Panc1 (cell line): ENCODE measurements around the gene TMEM156. TPM values are rescaled to one million over a fixed set of nuclear protein-coding genes. Genes with fewer than 3 reads are reported as not detected.

Experiments used
- ATAC-seq: fragments of 200-7000 bp; cut with Tn5 transposase; 2 replicates; pipeline ENCODE4 v1.9.1; 2020; ENCODE audit warnings: mild to moderate bottlenecking, moderate library complexity
- BruUV-seq: library from RNA; stranded (reverse); fragments of 400-500 nt; replicated peaks from 2 replicates; lab custom pipeline; 2021; lab: Mats Ljungman, UMichigan
- CTCF ChIA-PET: fragments of 300-600 bp; sonication (Branson Sonifier 250); formaldehyde crosslinking; loops from one replicate; lab custom pipeline; 2022; ENCODE audit warnings: antibody characterized with exemption; lab: Charles Lee
- POLR2A ChIA-PET: fragments of 300-600 bp; sonication (Branson Sonifier 250); formaldehyde crosslinking; loops from one replicate; lab custom pipeline; 2022; ENCODE audit warnings: antibody characterized with exemption; lab: Charles Lee
- DNase-seq: peaks from one replicate; pipeline ENCODE4 v3.0.0-alpha.2; 2010; ENCODE audit warnings: low read depth, low spot score
- H3K27ac ChIP-seq: 2 replicates; pipeline ENCODE4 v1.5.1; 2011; ENCODE audit warnings: mild to moderate bottlenecking, low read length, inconsistent platforms
- H3K27me3 ChIP-seq: fragments of 200-500 bp; sonication (Bioruptor generic); 2 replicates; pipeline ENCODE4 v1.6.0; 2014; ENCODE audit warnings: low read length, inconsistent platforms; ENCODE audit not compliant: control insufficient read depth, insufficient read depth
- H3K36me3 ChIP-seq: fragments of 200-500 bp; sonication (Bioruptor generic); 2 replicates; pipeline ENCODE4 v1.5.1; 2014; ENCODE audit warnings: inconsistent platforms, mild to moderate bottlenecking, low read length, moderate library complexity; ENCODE audit not compliant: control insufficient read depth, insufficient read depth
- H3K4me1 ChIP-seq: 2 replicates; pipeline ENCODE4 v1.5.1; 2011; ENCODE audit warnings: inconsistent platforms, mild to moderate bottlenecking, low read length, moderate library complexity; ENCODE audit not compliant: control insufficient read depth, insufficient read depth
- H3K4me3 ChIP-seq, 2 experiments: 2 replicates each; pipeline ENCODE4 v1.5.1; 2011 to 2012; ENCODE audit warnings: low read depth in 2 of 2, low read length in 2 of 2, mild to moderate bottlenecking in 2 of 2, inconsistent platforms in 1 of 2, moderate library complexity in 1 of 2
- H3K9me3 ChIP-seq: fragments of 200-500 bp; sonication (Bioruptor generic); 2 replicates; pipeline ENCODE4 v1.5.1; 2014; ENCODE audit warnings: low read depth, mild to moderate bottlenecking, inconsistent platforms, low read length, moderate library complexity; ENCODE audit not compliant: control insufficient read depth, insufficient read depth
- POLR2AphosphoS5 ChIP-seq: IDR thresholded peaks from 2 replicates; pipeline ENCODE4 v1.6.1; 2012; ENCODE audit warnings: mild to moderate bottlenecking, low read depth, low read length, moderate library complexity
- SIN3A ChIP-seq: IDR thresholded peaks from 2 replicates; pipeline ENCODE4 v1.6.1; 2012; ENCODE audit warnings: low read depth, mild to moderate bottlenecking, low read length, moderate library complexity, borderline replicate concordance; ENCODE audit not compliant: insufficient read depth
- TCF7L2 ChIP-seq: IDR thresholded peaks from 2 replicates; pipeline ENCODE4 v1.6.1; 2011; ENCODE audit warnings: mild to moderate bottlenecking, low read depth, low read length, inconsistent platforms
- in situ Hi-C: cut with HindIII; loops from 2 replicates; pipeline ENCODE4 v1.10.0; 2016; ENCODE audit warnings: low sequenced_read_pairs, low pct_unique_long_range_greater_than_20kb
- intact Hi-C: fragments of 100-400 bp; cut with micrococcal nuclease; formaldehyde crosslinking; loops from one replicate; pipeline ENCODE4 v1.10.0; 2022; ENCODE audit not compliant: unreplicated experiment
- total RNA-seq: library from RNA; stranded (reverse); gene quantifications from one replicate; pipeline ENCODE4 v1.2.1, GENCODE V29; 2021; ENCODE audit not compliant: unreplicated experiment
- TF ChIP-seq, protein P1 (sequence below): fragments of 450-650 bp; IDR thresholded peaks from 2 replicates; pipeline ENCODE4 v1.5.1; 2017; ENCODE audit warnings: mild to moderate bottlenecking
- TF ChIP-seq, protein P2 (sequence below), 2 experiments: IDR thresholded peaks; 2 replicates each; pipeline ENCODE4 v1.6.1; 2011 to 2012; ENCODE audit warnings: low read depth in 2 of 2, control low read depth in 1 of 2, low read length in 1 of 2, mild to moderate bottlenecking in 1 of 2, moderate library complexity in 1 of 2; ENCODE audit not compliant: insufficient read depth in 1 of 2

Gene TMEM156
- total RNA-seq, 1 experiment from 2014 or later, result 5.8 TPM

DNA sequence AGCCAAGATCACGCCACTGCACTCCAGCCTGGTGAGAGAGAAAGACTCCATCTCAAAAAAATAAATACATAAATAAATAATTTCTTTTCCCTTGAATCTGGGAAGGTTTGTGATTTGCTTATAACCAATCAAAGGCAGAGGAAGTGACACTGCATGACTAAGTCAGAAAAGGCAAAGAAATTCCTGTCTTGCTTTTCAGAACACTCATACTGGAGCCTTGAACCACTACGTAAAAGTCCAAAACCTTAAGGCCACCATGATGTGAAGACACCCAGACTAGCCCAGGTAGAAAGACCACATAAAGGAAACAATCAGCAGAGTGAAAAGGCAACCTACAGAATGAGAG lies 36.6 kb downstream of the TMEM156 start:
- no TSS peak for BruUV-seq
- H3K4me3 ChIP-seq, result no peak overlapping the region

DNA sequence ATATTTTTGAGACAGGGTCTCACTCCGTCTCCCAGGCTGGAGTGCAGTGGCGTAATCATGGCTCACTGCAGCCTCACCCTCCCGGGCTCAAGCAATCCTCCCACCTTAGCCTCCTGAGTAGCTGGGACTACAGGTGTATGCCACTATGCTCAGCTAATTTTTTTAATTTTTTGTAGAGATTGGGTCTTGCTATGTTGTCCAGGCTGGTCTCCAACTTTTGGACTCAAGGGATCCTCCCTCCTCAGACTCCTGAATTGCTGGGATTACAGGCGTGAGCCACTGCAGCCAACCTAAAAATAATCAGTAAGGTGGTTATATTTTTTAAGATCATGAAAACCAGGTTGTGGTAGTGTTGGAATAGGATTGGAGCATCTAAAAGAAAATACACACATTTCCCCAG lies 38.1 kb downstream of the TMEM156 start:
- no peaks in the 10 kb centered on the region for H3K9me3 ChIP-seq
- POLR2A ChIA-PET, result no interaction called here
- H3K4me1 ChIP-seq, result no peaks in the 10 kb centered on the region
- no peak overlapping the region for H3K4me3 ChIP-seq
- no peak for TF ChIP-seq SIN3A
- TF ChIP-seq, protein P1, sequence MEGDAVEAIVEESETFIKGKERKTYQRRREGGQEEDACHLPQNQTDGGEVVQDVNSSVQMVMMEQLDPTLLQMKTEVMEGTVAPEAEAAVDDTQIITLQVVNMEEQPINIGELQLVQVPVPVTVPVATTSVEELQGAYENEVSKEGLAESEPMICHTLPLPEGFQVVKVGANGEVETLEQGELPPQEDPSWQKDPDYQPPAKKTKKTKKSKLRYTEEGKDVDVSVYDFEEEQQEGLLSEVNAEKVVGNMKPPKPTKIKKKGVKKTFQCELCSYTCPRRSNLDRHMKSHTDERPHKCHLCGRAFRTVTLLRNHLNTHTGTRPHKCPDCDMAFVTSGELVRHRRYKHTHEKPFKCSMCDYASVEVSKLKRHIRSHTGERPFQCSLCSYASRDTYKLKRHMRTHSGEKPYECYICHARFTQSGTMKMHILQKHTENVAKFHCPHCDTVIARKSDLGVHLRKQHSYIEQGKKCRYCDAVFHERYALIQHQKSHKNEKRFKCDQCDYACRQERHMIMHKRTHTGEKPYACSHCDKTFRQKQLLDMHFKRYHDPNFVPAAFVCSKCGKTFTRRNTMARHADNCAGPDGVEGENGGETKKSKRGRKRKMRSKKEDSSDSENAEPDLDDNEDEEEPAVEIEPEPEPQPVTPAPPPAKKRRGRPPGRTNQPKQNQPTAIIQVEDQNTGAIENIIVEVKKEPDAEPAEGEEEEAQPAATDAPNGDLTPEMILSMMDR, result no peak
- intact Hi-C loops, result no loop called here
- H3K27ac ChIP-seq, result no peak overlapping the region
- H3K27me3 ChIP-seq, result no peaks in the 10 kb centered on the region
- no peak for ATAC-seq
- in situ Hi-C loops, result no loop called here
- no peak for DNase-seq
- CTCF ChIA-PET, result interaction anchor here (0.6 to 0.7 kb wide), 2 partner anchors 233 to 706 kb away, joined by 3 to 6 read pairs; no protein-coding TSS in a partner anchor
- no peaks in the 10 kb centered on the region for H3K36me3 ChIP-seq
- no TSS peak for BruUV-seq

More for the DNA sequence above, 36.6 kb downstream of the TMEM156 start:
- Histone ChIP-seq H3K27ac (no peak overlapping the region), H3K27me3 (no peaks in the 10 kb centered on the region), H3K36me3 (no peaks in the 10 kb centered on the region), H3K4me1 (no peaks in the 10 kb centered on the region), H3K9me3 (peaks cover 4% of the 10 kb centered on the region; the same call in 1 of the 2 replicates)
- intact Hi-C loops, result no loop called here
- no peak for DNase-seq
- no peak for ATAC-seq
- POLR2A ChIA-PET, result no interaction called here
- CTCF ChIA-PET, result no interaction called here
- in situ Hi-C loops, result no loop called here
- TF ChIP-seq POLR2AphosphoS5 (no peak), SIN3A (no peak), TCF7L2 (no peak)
- TF ChIP-seq, protein P2, sequence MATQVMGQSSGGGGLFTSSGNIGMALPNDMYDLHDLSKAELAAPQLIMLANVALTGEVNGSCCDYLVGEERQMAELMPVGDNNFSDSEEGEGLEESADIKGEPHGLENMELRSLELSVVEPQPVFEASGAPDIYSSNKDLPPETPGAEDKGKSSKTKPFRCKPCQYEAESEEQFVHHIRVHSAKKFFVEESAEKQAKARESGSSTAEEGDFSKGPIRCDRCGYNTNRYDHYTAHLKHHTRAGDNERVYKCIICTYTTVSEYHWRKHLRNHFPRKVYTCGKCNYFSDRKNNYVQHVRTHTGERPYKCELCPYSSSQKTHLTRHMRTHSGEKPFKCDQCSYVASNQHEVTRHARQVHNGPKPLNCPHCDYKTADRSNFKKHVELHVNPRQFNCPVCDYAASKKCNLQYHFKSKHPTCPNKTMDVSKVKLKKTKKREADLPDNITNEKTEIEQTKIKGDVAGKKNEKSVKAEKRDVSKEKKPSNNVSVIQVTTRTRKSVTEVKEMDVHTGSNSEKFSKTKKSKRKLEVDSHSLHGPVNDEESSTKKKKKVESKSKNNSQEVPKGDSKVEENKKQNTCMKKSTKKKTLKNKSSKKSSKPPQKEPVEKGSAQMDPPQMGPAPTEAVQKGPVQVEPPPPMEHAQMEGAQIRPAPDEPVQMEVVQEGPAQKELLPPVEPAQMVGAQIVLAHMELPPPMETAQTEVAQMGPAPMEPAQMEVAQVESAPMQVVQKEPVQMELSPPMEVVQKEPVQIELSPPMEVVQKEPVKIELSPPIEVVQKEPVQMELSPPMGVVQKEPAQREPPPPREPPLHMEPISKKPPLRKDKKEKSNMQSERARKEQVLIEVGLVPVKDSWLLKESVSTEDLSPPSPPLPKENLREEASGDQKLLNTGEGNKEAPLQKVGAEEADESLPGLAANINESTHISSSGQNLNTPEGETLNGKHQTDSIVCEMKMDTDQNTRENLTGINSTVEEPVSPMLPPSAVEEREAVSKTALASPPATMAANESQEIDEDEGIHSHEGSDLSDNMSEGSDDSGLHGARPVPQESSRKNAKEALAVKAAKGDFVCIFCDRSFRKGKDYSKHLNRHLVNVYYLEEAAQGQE (IDR thresholded peaks at IDR 0.05; ENCODE audit: insufficient read depth in 1 of 2, low read depth in 2 of 2, low read length in 1 of 2), result no peak
- TF ChIP-seq, protein P1, result no peak
